IMR-90 (cell line): ENCODE measurements around the gene OSBPL2. TPM values are rescaled to one million over a fixed set of nuclear protein-coding genes. Genes with fewer than 3 reads are reported as not detected.

Experiments used
- ATAC-seq: fragments of 200-7000 bp; cut with Tn5 transposase; 2 replicates; pipeline ENCODE4 v1.9.1; 2020; ENCODE audit warnings: low read depth, mild to moderate bottlenecking, moderate library complexity
- BruUV-seq: library from RNA; stranded (reverse); fragments of 400-500 nt; replicated peaks from 2 replicates; lab custom pipeline; 2021; lab: Mats Ljungman, UMichigan
- CTCF ChIA-PET: fragments of 300-600 bp; formaldehyde crosslinking; extraction: SDS; loops from one replicate; lab custom pipeline; 2021; ENCODE audit warnings: antibody characterized with exemption; lab: Yijun Ruan, JAX
- POLR2A ChIA-PET: fragments of 300-600 bp; sonication (Branson Sonifier 250); formaldehyde crosslinking; loops from one replicate; lab custom pipeline; 2022; ENCODE audit warnings: antibody characterized with exemption; ENCODE audit not compliant: unreplicated experiment; lab: Charles Lee
- DNase-seq: peaks from one replicate; pipeline ENCODE4 v3.0.0; 2013
- H2AFZ ChIP-seq: replicated peaks from 2 replicates; pipeline ENCODE3; 2013; ENCODE audit warnings: low read length, mild to moderate bottlenecking; ENCODE audit not compliant: poor library complexity
- H2AK5ac ChIP-seq: 2 replicates; pipeline ENCODE4 v1.6.1; 2013; ENCODE audit warnings: low read depth, low read length, inconsistent platforms
- H2AK9ac ChIP-seq: replicated peaks from 2 replicates; pipeline ENCODE3; 2013; ENCODE audit warnings: mild to moderate bottlenecking, low read depth, low read length, moderate library complexity; ENCODE audit not compliant: poor library complexity
- H2BK120ac ChIP-seq: 2 replicates; pipeline ENCODE4 v1.6.1; 2013; ENCODE audit warnings: low read depth, low read length, inconsistent platforms
- H2BK15ac ChIP-seq: 3 replicates; pipeline ENCODE4 v1.6.1; 2013; ENCODE audit warnings: low read depth, low read length, inconsistent platforms
- H2BK20ac ChIP-seq: 2 replicates; pipeline ENCODE4 v1.6.1; 2013; ENCODE audit warnings: low read depth, mild to moderate bottlenecking, inconsistent platforms, low read length, moderate library complexity
- H2BK5ac ChIP-seq: 2 replicates; pipeline ENCODE4 v1.6.1; 2013; ENCODE audit warnings: mild to moderate bottlenecking, low read depth, low read length, inconsistent platforms; ENCODE audit not compliant: poor library complexity, severe bottlenecking
- H3K14ac ChIP-seq: replicated peaks from 2 replicates; pipeline ENCODE4 v1.6.1; 2013; ENCODE audit warnings: low read depth, low read length, inconsistent platforms
- H3K18ac ChIP-seq: 2 replicates; pipeline ENCODE4 v1.6.1; 2013; ENCODE audit warnings: low read depth, low read length, control low read depth
- H3K23ac ChIP-seq: 2 replicates; pipeline ENCODE4 v1.6.1; 2013; ENCODE audit warnings: low read depth, low read length, inconsistent platforms
- H3K27ac ChIP-seq: 2 replicates; pipeline ENCODE4 v1.5.1; 2013; ENCODE audit warnings: mild to moderate bottlenecking, control low read depth, low read length; ENCODE audit not compliant: insufficient read depth
- H3K27me3 ChIP-seq: 2 replicates; pipeline ENCODE4 v1.6.1; 2013; ENCODE audit warnings: low read length; ENCODE audit not compliant: control insufficient read depth, insufficient read depth
- H3K36me3 ChIP-seq: 2 replicates; pipeline ENCODE4 v1.6.1; 2013; ENCODE audit warnings: low read length, mixed read lengths; ENCODE audit not compliant: control insufficient read depth, insufficient read depth
- H3K4ac ChIP-seq: 2 replicates; pipeline ENCODE4 v1.6.1; 2013; ENCODE audit warnings: low read depth, low read length, inconsistent platforms
- H3K4me1 ChIP-seq: 2 replicates; pipeline ENCODE4 v1.6.1; 2013; ENCODE audit warnings: low read length, mixed read lengths; ENCODE audit not compliant: control insufficient read depth, insufficient read depth
- H3K4me2 ChIP-seq: 2 replicates; pipeline ENCODE4 v1.6.1; 2013; ENCODE audit warnings: low read depth, mild to moderate bottlenecking, control low read depth, low read length, moderate library complexity
- H3K4me3 ChIP-seq: 2 replicates; pipeline ENCODE4 v1.5.1; 2013; ENCODE audit warnings: low read depth, mild to moderate bottlenecking, control low read depth, low read length, moderate library complexity; ENCODE audit not compliant: insufficient read depth
- H3K56ac ChIP-seq: 2 replicates; pipeline ENCODE4 v1.6.1; 2013; ENCODE audit warnings: low read length, inconsistent platforms; ENCODE audit not compliant: insufficient read depth; ENCODE audit errors: extremely low read depth
- H3K79me1 ChIP-seq, 2 experiments: 2 replicates each; pipeline ENCODE4 v1.6.1; 2013; ENCODE audit warnings: low read length in 2 of 2, inconsistent platforms in 1 of 2, low read depth in 1 of 2
- H3K9ac ChIP-seq: 2 replicates; pipeline ENCODE4 v1.6.1; 2013; ENCODE audit warnings: low read depth, low read length, control low read depth
- H3K9me1 ChIP-seq: 2 replicates; pipeline ENCODE4 v1.6.1; 2013; ENCODE audit warnings: low read length, inconsistent platforms; ENCODE audit not compliant: insufficient read depth
- H3K9me3 ChIP-seq: 2 replicates; pipeline ENCODE4 v1.6.1; 2013; ENCODE audit warnings: low read length; ENCODE audit not compliant: control insufficient read depth, insufficient read depth
- H4K20me1 ChIP-seq: 2 replicates; pipeline ENCODE4 v1.6.1; 2013; ENCODE audit warnings: low read length, inconsistent platforms; ENCODE audit not compliant: insufficient read depth
- H4K5ac ChIP-seq: 2 replicates; pipeline ENCODE4 v1.6.1; 2013; ENCODE audit warnings: mild to moderate bottlenecking, low read depth, low read length, control low read depth
- H4K8ac ChIP-seq, 2 experiments: 2 replicates each; pipeline ENCODE4 v1.6.1; 2013; ENCODE audit warnings: low read depth in 2 of 2, low read length in 2 of 2, control low read depth in 1 of 2, inconsistent platforms in 1 of 2
- H4K91ac ChIP-seq: 2 replicates; pipeline ENCODE4 v1.6.1; 2013; ENCODE audit warnings: low read depth, low read length, inconsistent platforms; ENCODE audit not compliant: insufficient read depth
- BHLHE40 ChIP-seq: fragments of 150-350 bp; IDR thresholded peaks from 2 replicates; pipeline ENCODE4 v1.6.1; 2016; ENCODE audit warnings: mild to moderate bottlenecking, low read depth, low read length
- CEBPB ChIP-seq: IDR thresholded peaks from 2 replicates; pipeline ENCODE4 v1.6.1; 2012; ENCODE audit warnings: low read depth, low read length, improper control_type of control experiment
- CHD1 ChIP-seq: IDR thresholded peaks from 2 replicates; pipeline ENCODE4 v1.6.1; 2012; ENCODE audit warnings: low read depth, low read length, improper control_type of control experiment
- FOS ChIP-seq: fragments of 150-350 bp; IDR thresholded peaks from 2 replicates; pipeline ENCODE4 v1.6.1; 2016; ENCODE audit warnings: low read depth, low read length
- MAFK ChIP-seq: IDR thresholded peaks from 2 replicates; pipeline ENCODE4 v1.6.1; 2012; ENCODE audit warnings: low read depth, low read length, improper control_type of control experiment
- MAZ ChIP-seq: IDR thresholded peaks from 2 replicates; pipeline ENCODE4 v1.6.1; 2012; ENCODE audit warnings: low read depth, mild to moderate bottlenecking, low read length, improper control_type of control experiment, moderate library complexity, borderline replicate concordance
- MXI1 ChIP-seq: IDR thresholded peaks from 2 replicates; pipeline ENCODE4 v1.6.1; 2012; ENCODE audit warnings: low read depth, mild to moderate bottlenecking, low read length, moderate library complexity, borderline replicate concordance
- NFE2L2 ChIP-seq: fragments of 150-350 bp; IDR thresholded peaks from 2 replicates; pipeline ENCODE4 v1.6.1; 2016; ENCODE audit warnings: low read depth, mild to moderate bottlenecking, low read length
- POLR2A ChIP-seq: IDR thresholded peaks from 2 replicates; pipeline ENCODE4 v1.6.1; 2012; ENCODE audit warnings: mild to moderate bottlenecking, low read depth, low read length
- RAD21 ChIP-seq: IDR thresholded peaks from 2 replicates; pipeline ENCODE4 v1.6.1; 2012; ENCODE audit warnings: low read length, improper control_type of control experiment
- RCOR1 ChIP-seq: IDR thresholded peaks from 2 replicates; pipeline ENCODE4 v1.6.1; 2012; ENCODE audit warnings: mild to moderate bottlenecking, low read length, improper control_type of control experiment; ENCODE audit not compliant: insufficient replicate concordance
- RFX5 ChIP-seq: IDR thresholded peaks from 2 replicates; pipeline ENCODE4 v1.8.0; 2012; ENCODE audit warnings: low read depth, mild to moderate bottlenecking, low read length, moderate library complexity
- SMC3 ChIP-seq: fragments of 150-350 bp; IDR thresholded peaks from 2 replicates; pipeline ENCODE4 v1.6.1; 2016; ENCODE audit warnings: low read depth, mild to moderate bottlenecking, antibody characterized with exemption, low read length, moderate library complexity
- WGBS, 2 experiments: methylation state at CpG; one replicate each; pipeline versions ENCODE4 v1.1.5 to v1.1.7; 2013; ENCODE audit warnings: missing lambda C conversion rate in 2 of 2; ENCODE audit not compliant: insufficient read length in 1 of 2; ENCODE audit errors: extremely low coverage in 2 of 2; 5-methylcytosine and 5-hydroxymethylcytosine counted together
- dilution Hi-C: fragments of 300-500 bp; cut with HindIII; formaldehyde crosslinking; loops from one replicate; pipeline ENCODE4 v1.14.3; 2018; ENCODE audit warnings: low sequenced_read_pairs; ENCODE audit not compliant: unreplicated experiment
- in situ Hi-C: fragments of 300-500 bp; cut with MboI; formaldehyde crosslinking; loops from 3 replicates; pipeline ENCODE4 v1.14.3; 2019; ENCODE audit warnings: low sequenced_read_pairs, inconsistent platforms, mixed read lengths
- intact Hi-C: fragments of 100-400 bp; cut with micrococcal nuclease; formaldehyde crosslinking; loops from 2 replicates; pipeline ENCODE4 v1.10.0; 2022
- polyA plus RNA-seq, 3 experiments: library from polyadenylated mRNA; depleted of rRNA; stranded (reverse); fragments of >200 nt; gene quantifications; 2 replicates each; pipeline ENCODE4 v1.2.3, GENCODE V29; 2012; ENCODE audit warnings: low replicate concordance in 1 of 3
- total RNA-seq: library from RNA; depleted of rRNA; stranded (reverse); fragments of >200 nt; gene quantifications from 2 replicates; pipeline ENCODE4 v1.2.3, GENCODE V29; 2012
- TF ChIP-seq, protein P1 (sequence below): fragments of 150-350 bp; IDR thresholded peaks from 2 replicates; pipeline ENCODE4 v1.6.1; 2016; ENCODE audit warnings: low read depth, mild to moderate bottlenecking, low read length, moderate library complexity, borderline replicate concordance
- TF ChIP-seq, protein P2 (sequence below): fragments of 150-350 bp; IDR thresholded peaks from 2 replicates; pipeline ENCODE4 v1.6.1; 2017; ENCODE audit warnings: mild to moderate bottlenecking, antibody characterized with exemption, low read length, low read depth
- TF ChIP-seq, protein P3 (sequence below): conservative IDR thresholded peaks from 2 replicates; pipeline ENCODE4 v1.5.1; 2012; ENCODE audit warnings: mild to moderate bottlenecking, low read depth, low read length, improper control_type of control experiment

OSBPL2 gene
- total and polyA plus RNA-seq, 2 of the 4 experiments (the other 2 are of a cell fraction): 19.3 to 27.6 TPM

DNA sequence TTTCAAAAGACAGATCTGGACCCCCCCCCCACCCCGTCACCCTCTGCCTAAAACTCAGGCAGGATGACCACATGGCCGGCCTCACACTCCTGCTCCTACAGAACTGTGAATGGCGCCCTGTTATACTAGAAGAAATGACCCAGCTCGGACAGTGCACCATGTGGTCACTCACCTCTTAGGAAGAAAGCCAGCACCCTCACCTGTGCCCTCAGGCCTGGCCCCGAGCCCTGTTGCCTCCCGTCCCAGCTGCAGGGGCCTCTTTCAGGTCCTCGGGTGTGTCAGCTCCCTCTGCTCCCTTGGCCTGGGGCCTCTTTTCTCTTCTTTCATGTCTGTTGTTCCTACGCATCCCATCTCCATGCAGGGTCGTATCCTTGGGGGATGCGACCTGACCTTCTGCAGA is 23.7 kb downstream of the OSBPL2 start:
- H3K9ac ChIP-seq: no peak overlapping the region
- CTCF ChIA-PET: no interaction called here

More for the DNA sequence above, 23.7 kb downstream of the OSBPL2 start:
- H3K36me3 ChIP-seq: peaks cover 52% of the 10 kb centered on the region
- no TSS peak for BruUV-seq
- H3K4me2 ChIP-seq: no peak overlapping the region
- DNase-seq: no peak
- H2AK5ac ChIP-seq: no peak overlapping the region
- 82% methylated on average over 5 of the region's 10 CpGs; no CpG with 5 or more reads in 1 of the 2 experiments for WGBS, 2 experiments
- no peak overlapping the region for H3K27ac ChIP-seq
- no peak overlapping the region for H3K23ac ChIP-seq
- H3K14ac ChIP-seq: no peak overlapping the region
- in situ Hi-C loops: no loop called here
- no peak for ATAC-seq
- H3K9me1 ChIP-seq: peaks cover 10% of the 10 kb centered on the region
- peaks cover 2% of the 10 kb centered on the region for H3K9me3 ChIP-seq
- no peak for TF ChIP-seq BHLHE40
- TF ChIP-seq FOS: no peak
- no peak for TF ChIP-seq CHD1
- TF ChIP-seq, protein P1, sequence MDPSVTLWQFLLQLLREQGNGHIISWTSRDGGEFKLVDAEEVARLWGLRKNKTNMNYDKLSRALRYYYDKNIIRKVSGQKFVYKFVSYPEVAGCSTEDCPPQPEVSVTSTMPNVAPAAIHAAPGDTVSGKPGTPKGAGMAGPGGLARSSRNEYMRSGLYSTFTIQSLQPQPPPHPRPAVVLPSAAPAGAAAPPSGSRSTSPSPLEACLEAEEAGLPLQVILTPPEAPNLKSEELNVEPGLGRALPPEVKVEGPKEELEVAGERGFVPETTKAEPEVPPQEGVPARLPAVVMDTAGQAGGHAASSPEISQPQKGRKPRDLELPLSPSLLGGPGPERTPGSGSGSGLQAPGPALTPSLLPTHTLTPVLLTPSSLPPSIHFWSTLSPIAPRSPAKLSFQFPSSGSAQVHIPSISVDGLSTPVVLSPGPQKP: no peak
- TF ChIP-seq, protein P2, sequence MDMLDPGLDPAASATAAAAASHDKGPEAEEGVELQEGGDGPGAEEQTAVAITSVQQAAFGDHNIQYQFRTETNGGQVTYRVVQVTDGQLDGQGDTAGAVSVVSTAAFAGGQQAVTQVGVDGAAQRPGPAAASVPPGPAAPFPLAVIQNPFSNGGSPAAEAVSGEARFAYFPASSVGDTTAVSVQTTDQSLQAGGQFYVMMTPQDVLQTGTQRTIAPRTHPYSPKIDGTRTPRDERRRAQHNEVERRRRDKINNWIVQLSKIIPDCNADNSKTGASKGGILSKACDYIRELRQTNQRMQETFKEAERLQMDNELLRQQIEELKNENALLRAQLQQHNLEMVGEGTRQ: no peak
- TF ChIP-seq SMC3: no peak
- no peak for TF ChIP-seq RCOR1
- no peak for TF ChIP-seq MAZ
- no peak for TF ChIP-seq MAFK
- no peak for TF ChIP-seq NFE2L2
- no peak for TF ChIP-seq POLR2A
- TF ChIP-seq, protein P3, sequence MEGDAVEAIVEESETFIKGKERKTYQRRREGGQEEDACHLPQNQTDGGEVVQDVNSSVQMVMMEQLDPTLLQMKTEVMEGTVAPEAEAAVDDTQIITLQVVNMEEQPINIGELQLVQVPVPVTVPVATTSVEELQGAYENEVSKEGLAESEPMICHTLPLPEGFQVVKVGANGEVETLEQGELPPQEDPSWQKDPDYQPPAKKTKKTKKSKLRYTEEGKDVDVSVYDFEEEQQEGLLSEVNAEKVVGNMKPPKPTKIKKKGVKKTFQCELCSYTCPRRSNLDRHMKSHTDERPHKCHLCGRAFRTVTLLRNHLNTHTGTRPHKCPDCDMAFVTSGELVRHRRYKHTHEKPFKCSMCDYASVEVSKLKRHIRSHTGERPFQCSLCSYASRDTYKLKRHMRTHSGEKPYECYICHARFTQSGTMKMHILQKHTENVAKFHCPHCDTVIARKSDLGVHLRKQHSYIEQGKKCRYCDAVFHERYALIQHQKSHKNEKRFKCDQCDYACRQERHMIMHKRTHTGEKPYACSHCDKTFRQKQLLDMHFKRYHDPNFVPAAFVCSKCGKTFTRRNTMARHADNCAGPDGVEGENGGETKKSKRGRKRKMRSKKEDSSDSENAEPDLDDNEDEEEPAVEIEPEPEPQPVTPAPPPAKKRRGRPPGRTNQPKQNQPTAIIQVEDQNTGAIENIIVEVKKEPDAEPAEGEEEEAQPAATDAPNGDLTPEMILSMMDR: no peak
- no peak for TF ChIP-seq MXI1
- TF ChIP-seq RAD21: no peak
- TF ChIP-seq RFX5: no peak
- TF ChIP-seq CEBPB: no peak
- H4K91ac ChIP-seq: no peak overlapping the region
- POLR2A ChIA-PET: no interaction called here
- no peak overlapping the region for H2BK5ac ChIP-seq
- H4K20me1 ChIP-seq: peaks cover 35% of the 10 kb centered on the region
- H2BK20ac ChIP-seq: no peak overlapping the region
- H2BK15ac ChIP-seq: no peak overlapping the region
- no peak overlapping the region for H3K4me3 ChIP-seq
- H3K27me3 ChIP-seq: no peaks in the 10 kb centered on the region
- H2AFZ ChIP-seq: no peak overlapping the region
- no peak overlapping the region for H4K5ac ChIP-seq
- H3K56ac ChIP-seq: no peak overlapping the region
- dilution Hi-C loops: no loop called here
- H4K8ac ChIP-seq: no peak overlapping the region
- H3K4me1 ChIP-seq: peaks cover 8% of the 10 kb centered on the region; the same call in 1 of the 2 replicates
- intact Hi-C loops: no loop called here
- no peak overlapping the region for H2BK120ac ChIP-seq
- no peak overlapping the region for H3K4ac ChIP-seq
- H3K79me1 ChIP-seq: peaks cover 28 to 44% of the 10 kb centered on the region in 2 experiments
- H2AK9ac ChIP-seq: no peak overlapping the region
- no peak overlapping the region for H3K18ac ChIP-seq
